DOHH2 (cell line): ENCODE data around the gene SPATA12.

Source experiments
- CTCF ChIP-seq: fragments of 200-600 bp; sonication (generic); IDR thresholded peaks from one replicate; pipeline ENCODE4 v1.5.1; 2014; ENCODE audit warnings: antibody characterized with exemption, mild to moderate bottlenecking, low read depth, low read length; ENCODE audit not compliant: poor library complexity, severe bottlenecking
- EZH2phosphoT487 ChIP-seq: fragments of 200-600 bp; sonication (generic); IDR thresholded peaks from 2 replicates; pipeline ENCODE4 v1.6.1; 2017; ENCODE audit warnings: borderline replicate concordance, mild to moderate bottlenecking, antibody characterized with exemption, low read length, moderate library complexity, mixed read lengths

GRCh38 chr3:57079474-57079831 lies 19.0 kb downstream of the SPATA12 start:
- TF ChIP-seq CTCF (no peak), EZH2phosphoT487 (no peak)
